GM18868 (cell line): Measurements from ENCODE around the gene COQ10B.
"Not testable (repeated sequence)": the region's sequence is repeated elsewhere in the genome, so short reads cannot be mapped to it uniquely, and the experiment has no call there.

Source experiments
- ATAC-seq: cut with Tn5 transposase; IDR thresholded peaks from one replicate; pipeline ENCODE4 v1.9.1; 2021; ENCODE audit warnings: mild to moderate bottlenecking, moderate library complexity; ENCODE audit not compliant: unreplicated experiment

Gene COQ10B

DNA sequence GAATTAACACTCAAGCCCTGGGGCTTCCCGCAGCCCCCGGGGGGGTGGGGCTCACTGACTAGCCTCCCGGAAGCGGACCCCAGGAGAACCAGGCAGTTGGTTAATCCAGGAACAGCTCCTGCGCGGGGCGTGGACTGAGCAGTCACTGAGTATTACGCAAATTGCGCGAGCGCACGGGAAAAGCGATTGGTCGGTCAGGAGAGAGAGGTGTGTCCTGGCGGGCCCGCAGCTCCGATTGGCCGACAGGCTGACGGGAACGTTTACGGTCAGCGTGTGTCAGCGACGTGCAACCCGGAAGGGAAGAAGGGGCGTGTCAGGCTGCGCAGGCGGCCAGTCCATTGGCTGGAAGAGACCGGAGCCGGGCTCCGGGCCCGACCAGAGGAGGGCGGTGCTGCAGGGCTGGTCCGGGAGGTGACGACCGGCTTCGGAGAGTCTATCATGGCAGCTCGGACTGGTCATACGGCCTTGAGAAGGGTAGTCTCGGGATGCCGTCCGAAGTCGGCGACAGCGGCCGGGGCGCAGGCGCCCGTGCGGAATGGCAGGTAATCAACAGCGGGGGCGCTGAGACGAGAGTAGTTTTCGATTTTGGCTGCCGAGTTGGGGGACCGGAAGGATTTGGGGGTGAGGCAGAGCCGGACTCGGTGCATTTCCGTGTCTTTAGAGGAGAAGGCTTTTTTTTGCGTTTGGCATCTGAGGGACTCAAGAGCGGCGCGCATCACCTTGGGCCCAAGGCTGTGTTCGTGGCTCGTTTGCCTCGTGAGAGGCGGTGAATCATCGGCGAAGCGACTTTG is at the start of gene COQ10B:
COQ10B (plus strand) TSS at position 430 of the 791 bp plus-strand sequence; CDS start at position 439, 9 bp downstream.
- ATAC-seq: peak; percentile 91

DNA sequence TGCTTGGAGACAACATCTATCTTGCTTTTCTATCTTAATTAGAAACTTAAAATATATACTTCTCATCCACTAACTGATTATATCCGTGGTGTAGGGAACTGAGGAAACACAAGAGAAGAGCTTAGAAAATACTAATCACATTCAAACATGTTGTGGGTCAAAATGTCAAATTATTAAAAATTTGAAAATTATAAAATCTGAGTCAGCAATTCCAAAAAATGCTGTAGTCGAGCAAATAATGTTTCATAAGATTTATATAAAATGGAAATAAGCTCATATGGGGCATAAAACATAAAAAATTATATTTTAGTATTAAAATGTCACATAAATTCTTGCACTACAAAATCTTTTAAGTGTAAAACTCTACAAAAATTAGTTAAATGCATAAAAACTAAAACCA is 47.8 kb upstream of the COQ10B start:
- ATAC-seq: no peak

GRCh38 chr2:197414039-197414438 is 39.3 kb upstream of the COQ10B start:
- no peak for ATAC-seq

GRCh38 chr2:197414515-197414914 is 38.8 kb upstream of the COQ10B start:
- no peak for ATAC-seq

- ATAC-seq: no peak
Measured at GRCh38 chr2:197416268-197416667, 37.1 kb upstream of the COQ10B start.

GRCh38 chr2:197419438-197419837 is 33.9 kb upstream of the COQ10B start:
- no peak for ATAC-seq

DNA sequence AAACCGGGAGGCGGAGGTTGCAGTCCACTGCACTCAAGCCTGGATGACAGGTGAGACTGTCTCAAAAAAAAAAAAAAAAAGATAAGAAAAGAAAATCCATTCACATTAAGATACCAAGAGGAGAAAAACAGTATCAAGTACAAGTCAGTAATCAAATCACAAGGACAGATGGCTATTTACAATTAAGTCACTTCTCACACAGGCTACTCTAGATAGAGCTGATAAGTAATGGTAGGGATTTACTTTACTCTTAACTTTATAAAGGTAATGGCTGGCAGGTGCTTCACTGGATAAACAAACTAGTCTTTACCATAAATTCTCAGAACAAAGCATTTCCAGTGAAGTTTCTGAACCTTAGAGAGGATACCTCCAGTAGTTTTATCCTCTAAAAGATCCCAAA is 30.0 kb upstream of the COQ10B start:
- ATAC-seq: no peak

DNA sequence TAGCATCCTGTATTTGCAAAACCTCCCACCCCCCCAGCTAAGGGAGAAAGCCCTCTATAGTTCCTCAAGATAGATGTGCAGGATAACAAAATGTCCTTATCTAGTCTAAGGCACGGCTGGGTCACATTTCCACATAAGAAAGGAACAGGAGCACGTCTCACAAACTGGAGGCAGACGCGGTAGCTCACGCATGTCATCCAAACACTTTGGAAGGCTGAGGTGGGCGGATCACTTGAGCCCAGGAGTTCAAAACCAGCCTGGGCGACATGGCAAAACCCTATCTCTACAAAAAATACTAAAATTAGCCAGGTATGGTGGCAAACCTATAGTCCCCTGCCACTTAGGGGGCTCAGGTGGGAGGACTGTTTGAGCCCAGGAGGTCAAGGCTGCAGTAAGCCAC is 27.8 kb upstream of the COQ10B start:
- no peak for ATAC-seq

- no peak for ATAC-seq
Measured at GRCh38 chr2:197426723-197427603, 26.4 kb upstream of the COQ10B start.

DNA sequence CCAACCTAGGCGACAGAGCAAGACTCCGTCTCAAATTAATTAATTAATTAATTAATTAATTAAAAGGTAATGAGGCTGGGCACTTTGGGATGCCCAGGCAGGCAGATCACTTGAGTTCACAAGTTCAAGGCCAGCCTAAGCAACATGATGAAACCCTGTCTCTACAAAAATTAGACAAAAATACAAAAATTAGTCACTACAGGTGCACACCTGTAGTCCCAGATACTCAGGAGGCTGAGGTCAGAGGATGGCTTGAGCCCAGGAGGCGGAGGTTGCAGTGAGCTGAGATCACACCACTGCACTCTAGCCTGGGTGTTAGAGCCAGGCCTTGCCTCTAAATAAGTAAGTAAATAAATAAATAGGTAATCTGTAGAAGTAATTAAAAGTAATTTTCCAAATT is 25.4 kb upstream of the COQ10B start:
- ATAC-seq: no peak

- no peak for ATAC-seq
Measured at GRCh38 chr2:197431858-197432257, 21.5 kb upstream of the COQ10B start.

DNA sequence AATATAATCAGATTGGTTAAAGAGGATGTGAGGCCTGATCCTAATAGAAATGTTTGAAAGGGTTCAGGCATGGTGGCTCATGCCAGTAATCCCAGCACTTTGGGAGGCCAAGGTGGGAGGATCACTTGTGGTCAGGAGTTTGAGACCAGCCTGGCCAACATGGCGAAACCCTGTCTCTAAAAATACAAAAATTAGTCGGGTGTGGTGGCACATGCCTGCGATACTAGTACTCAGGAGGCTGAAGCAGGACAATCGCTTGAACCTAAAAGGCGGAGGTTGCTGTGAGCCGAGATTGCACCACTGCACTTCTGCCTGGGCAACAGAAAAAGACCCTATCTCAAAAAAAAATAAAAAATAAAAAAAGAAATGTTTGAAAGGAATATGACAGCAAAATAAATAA is 20.8 kb upstream of the COQ10B start:
- ATAC-seq: not testable (repeated sequence)

GRCh38 chr2:197433780-197434438 is 19.4 kb upstream of the COQ10B start:
- ATAC-seq: no peak

- peak; percentile 93 for ATAC-seq
Measured at GRCh38 chr2:197434541-197435513, 18.5 kb upstream of the COQ10B start, which contains the start of gene SF3B1. Gene SF3B1, minus strand, starts transcription at chr2:197435028. Its CDS starts 29 bp downstream, at chr2:197434999.

DNA sequence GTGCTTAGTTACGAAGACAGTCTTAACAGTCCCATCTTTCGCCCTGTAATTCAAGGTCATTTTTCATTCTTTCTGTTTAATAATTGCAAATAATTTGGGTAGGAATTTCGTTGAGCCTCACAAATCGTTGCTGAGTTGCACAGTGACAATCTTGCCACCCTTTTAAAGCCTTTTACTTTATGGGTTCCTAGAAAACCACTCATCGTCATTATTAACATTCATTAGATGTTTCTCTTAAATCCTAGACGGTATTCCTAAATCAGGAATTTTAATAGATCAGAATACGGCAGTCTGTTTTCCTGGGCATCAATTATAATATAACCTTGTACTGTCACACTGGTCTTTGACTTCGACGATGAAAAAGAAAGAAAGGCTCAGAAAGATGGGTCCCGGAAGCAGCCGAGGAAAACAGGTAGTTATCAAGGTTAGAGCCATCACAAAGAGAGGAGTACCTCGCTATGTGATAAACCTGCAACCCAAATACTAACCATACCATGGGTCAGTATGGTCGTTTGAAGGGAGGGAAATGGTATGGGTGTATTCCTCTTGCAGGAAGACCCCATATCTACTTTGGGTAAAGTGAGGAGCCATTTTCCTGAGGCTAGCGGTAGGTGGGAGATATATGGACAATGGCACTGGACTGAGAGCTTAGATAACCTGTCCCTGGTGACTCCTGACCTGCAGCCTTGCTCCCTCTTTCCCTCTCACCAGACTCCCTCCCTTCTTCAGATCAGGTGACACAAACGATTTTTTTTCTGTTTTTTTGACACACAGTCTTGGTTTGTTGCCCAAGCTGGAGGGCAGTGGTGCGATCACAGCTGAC is 17.5 kb upstream of the COQ10B start:
- no peak for ATAC-seq

- ATAC-seq: no peak
Measured at GRCh38 chr2:197437380-197437779, 16.0 kb upstream of the COQ10B start.

DNA sequence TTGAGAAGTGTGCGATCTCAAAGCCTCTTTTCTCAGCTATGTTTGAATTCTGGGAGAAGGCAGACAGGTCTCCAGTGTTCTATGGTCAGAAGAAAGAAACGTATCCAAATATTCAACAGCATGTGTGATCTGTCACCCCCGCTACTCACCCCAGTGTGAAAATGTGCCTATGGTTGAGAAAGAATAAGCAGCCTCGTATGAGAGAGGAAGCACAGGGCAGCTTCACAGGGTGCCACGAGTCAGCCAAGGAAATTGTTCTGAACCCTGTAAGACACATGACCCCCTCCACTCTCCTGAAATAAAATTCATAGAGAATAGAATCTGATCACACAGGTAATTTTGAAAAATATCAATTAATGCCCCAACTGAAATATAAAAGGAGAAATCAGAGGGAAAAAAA is 10.5 kb upstream of the COQ10B start:
- ATAC-seq: no peak

DNA sequence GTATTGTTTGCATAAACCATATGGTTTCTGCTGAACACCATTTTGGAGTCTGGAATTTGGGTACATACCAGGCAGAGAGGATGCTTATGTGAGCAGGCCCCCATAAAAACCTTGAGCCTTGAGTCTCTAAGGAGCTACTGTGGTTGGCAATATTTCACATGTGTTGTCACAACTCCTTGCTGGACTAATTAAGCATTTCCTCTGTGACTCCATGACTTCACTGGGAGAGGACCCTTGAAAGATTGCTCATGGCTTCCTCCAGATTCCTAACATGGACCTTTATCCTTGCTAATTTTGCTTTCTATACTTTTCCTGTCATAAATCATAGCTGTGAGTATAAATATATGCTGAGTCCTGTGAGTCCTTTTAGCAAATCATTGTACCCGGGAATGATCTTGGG is 7.6 kb upstream of the COQ10B start:
- no peak for ATAC-seq

DNA sequence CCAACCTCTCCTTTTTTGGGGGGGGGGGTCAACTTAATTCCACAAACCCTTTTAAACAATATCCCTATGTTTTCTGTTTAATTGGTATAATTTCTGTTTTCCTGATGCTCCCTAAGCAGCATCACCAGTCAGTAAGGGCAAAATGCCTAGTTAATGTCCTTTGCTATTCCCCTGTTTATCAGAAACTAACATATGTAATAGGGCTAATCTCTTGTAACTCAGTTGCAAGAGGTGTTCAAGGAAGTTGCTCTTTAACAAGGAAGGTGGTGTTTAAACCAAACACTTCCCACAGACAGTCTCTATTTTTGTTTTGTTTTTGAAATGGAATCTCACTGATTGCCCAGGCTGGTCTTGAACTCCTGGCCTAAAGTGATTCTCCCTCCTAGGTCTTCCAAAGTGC is 6.5 kb upstream of the COQ10B start:
- ATAC-seq: no peak
